IMR-90 (cell line): ENCODE data around the gene CWC27. TPM values are rescaled to one million over a fixed set of nuclear protein-coding genes. Genes with fewer than 3 reads are reported as not detected.
A peak's percentile ranks its signal among the peaks of the same experiment; 100 is the strongest.

ENCODE experiments used
- ATAC-seq: fragments of 200-7000 bp; cut with Tn5 transposase; 2 replicates; pipeline ENCODE4 v1.9.1; 2020; ENCODE audit warnings: low read depth, mild to moderate bottlenecking, moderate library complexity
- BruUV-seq: library from RNA; stranded (reverse); fragments of 400-500 nt; replicated peaks from 2 replicates; lab custom pipeline; 2021; lab: Mats Ljungman, UMichigan
- CTCF ChIA-PET: fragments of 300-600 bp; formaldehyde crosslinking; extraction: SDS; loops from one replicate; lab custom pipeline; 2021; ENCODE audit warnings: antibody characterized with exemption; lab: Yijun Ruan, JAX
- POLR2A ChIA-PET: fragments of 300-600 bp; sonication (Branson Sonifier 250); formaldehyde crosslinking; loops from one replicate; lab custom pipeline; 2022; ENCODE audit warnings: antibody characterized with exemption; ENCODE audit not compliant: unreplicated experiment; lab: Charles Lee
- DNase-seq: peaks from one replicate; pipeline ENCODE4 v3.0.0; 2013
- H2AFZ ChIP-seq: replicated peaks from 2 replicates; pipeline ENCODE3; 2013; ENCODE audit warnings: low read length, mild to moderate bottlenecking; ENCODE audit not compliant: poor library complexity
- H2AK5ac ChIP-seq: 2 replicates; pipeline ENCODE4 v1.6.1; 2013; ENCODE audit warnings: low read depth, low read length, inconsistent platforms
- H2AK9ac ChIP-seq: replicated peaks from 2 replicates; pipeline ENCODE3; 2013; ENCODE audit warnings: mild to moderate bottlenecking, low read depth, low read length, moderate library complexity; ENCODE audit not compliant: poor library complexity
- H2BK120ac ChIP-seq: 2 replicates; pipeline ENCODE4 v1.6.1; 2013; ENCODE audit warnings: low read depth, low read length, inconsistent platforms
- H2BK15ac ChIP-seq: 3 replicates; pipeline ENCODE4 v1.6.1; 2013; ENCODE audit warnings: low read depth, low read length, inconsistent platforms
- H2BK20ac ChIP-seq: 2 replicates; pipeline ENCODE4 v1.6.1; 2013; ENCODE audit warnings: low read depth, mild to moderate bottlenecking, inconsistent platforms, low read length, moderate library complexity
- H2BK5ac ChIP-seq: 2 replicates; pipeline ENCODE4 v1.6.1; 2013; ENCODE audit warnings: mild to moderate bottlenecking, low read depth, low read length, inconsistent platforms; ENCODE audit not compliant: poor library complexity, severe bottlenecking
- H3K14ac ChIP-seq: replicated peaks from 2 replicates; pipeline ENCODE4 v1.6.1; 2013; ENCODE audit warnings: low read depth, low read length, inconsistent platforms
- H3K18ac ChIP-seq: 2 replicates; pipeline ENCODE4 v1.6.1; 2013; ENCODE audit warnings: low read depth, low read length, control low read depth
- H3K23ac ChIP-seq: 2 replicates; pipeline ENCODE4 v1.6.1; 2013; ENCODE audit warnings: low read depth, low read length, inconsistent platforms
- H3K27ac ChIP-seq: 2 replicates; pipeline ENCODE4 v1.5.1; 2013; ENCODE audit warnings: mild to moderate bottlenecking, control low read depth, low read length; ENCODE audit not compliant: insufficient read depth
- H3K27me3 ChIP-seq: 2 replicates; pipeline ENCODE4 v1.6.1; 2013; ENCODE audit warnings: low read length; ENCODE audit not compliant: control insufficient read depth, insufficient read depth
- H3K36me3 ChIP-seq: 2 replicates; pipeline ENCODE4 v1.6.1; 2013; ENCODE audit warnings: low read length, mixed read lengths; ENCODE audit not compliant: control insufficient read depth, insufficient read depth
- H3K4ac ChIP-seq: 2 replicates; pipeline ENCODE4 v1.6.1; 2013; ENCODE audit warnings: low read depth, low read length, inconsistent platforms
- H3K4me1 ChIP-seq: 2 replicates; pipeline ENCODE4 v1.6.1; 2013; ENCODE audit warnings: low read length, mixed read lengths; ENCODE audit not compliant: control insufficient read depth, insufficient read depth
- H3K4me2 ChIP-seq: 2 replicates; pipeline ENCODE4 v1.6.1; 2013; ENCODE audit warnings: low read depth, mild to moderate bottlenecking, control low read depth, low read length, moderate library complexity
- H3K4me3 ChIP-seq: 2 replicates; pipeline ENCODE4 v1.5.1; 2013; ENCODE audit warnings: low read depth, mild to moderate bottlenecking, control low read depth, low read length, moderate library complexity; ENCODE audit not compliant: insufficient read depth
- H3K56ac ChIP-seq: 2 replicates; pipeline ENCODE4 v1.6.1; 2013; ENCODE audit warnings: low read length, inconsistent platforms; ENCODE audit not compliant: insufficient read depth; ENCODE audit errors: extremely low read depth
- H3K79me1 ChIP-seq, 2 experiments: 2 replicates each; pipeline ENCODE4 v1.6.1; 2013; ENCODE audit warnings: low read length in 2 of 2, inconsistent platforms in 1 of 2, low read depth in 1 of 2
- H3K9ac ChIP-seq: 2 replicates; pipeline ENCODE4 v1.6.1; 2013; ENCODE audit warnings: low read depth, low read length, control low read depth
- H3K9me1 ChIP-seq: 2 replicates; pipeline ENCODE4 v1.6.1; 2013; ENCODE audit warnings: low read length, inconsistent platforms; ENCODE audit not compliant: insufficient read depth
- H3K9me3 ChIP-seq: 2 replicates; pipeline ENCODE4 v1.6.1; 2013; ENCODE audit warnings: low read length; ENCODE audit not compliant: control insufficient read depth, insufficient read depth
- H4K20me1 ChIP-seq: 2 replicates; pipeline ENCODE4 v1.6.1; 2013; ENCODE audit warnings: low read length, inconsistent platforms; ENCODE audit not compliant: insufficient read depth
- H4K5ac ChIP-seq: 2 replicates; pipeline ENCODE4 v1.6.1; 2013; ENCODE audit warnings: mild to moderate bottlenecking, low read depth, low read length, control low read depth
- H4K8ac ChIP-seq, 2 experiments: 2 replicates each; pipeline ENCODE4 v1.6.1; 2013; ENCODE audit warnings: low read depth in 2 of 2, low read length in 2 of 2, control low read depth in 1 of 2, inconsistent platforms in 1 of 2
- H4K91ac ChIP-seq: 2 replicates; pipeline ENCODE4 v1.6.1; 2013; ENCODE audit warnings: low read depth, low read length, inconsistent platforms; ENCODE audit not compliant: insufficient read depth
- CEBPB ChIP-seq: IDR thresholded peaks from 2 replicates; pipeline ENCODE4 v1.6.1; 2012; ENCODE audit warnings: low read depth, low read length, improper control_type of control experiment
- MAZ ChIP-seq: IDR thresholded peaks from 2 replicates; pipeline ENCODE4 v1.6.1; 2012; ENCODE audit warnings: low read depth, mild to moderate bottlenecking, low read length, improper control_type of control experiment, moderate library complexity, borderline replicate concordance
- WGBS, 2 experiments: methylation state at CpG; one replicate each; pipeline versions ENCODE4 v1.1.5 to v1.1.7; 2013; ENCODE audit warnings: missing lambda C conversion rate in 2 of 2; ENCODE audit not compliant: insufficient read length in 1 of 2; ENCODE audit errors: extremely low coverage in 2 of 2; 5-methylcytosine and 5-hydroxymethylcytosine counted together
- dilution Hi-C: fragments of 300-500 bp; cut with HindIII; formaldehyde crosslinking; loops from one replicate; pipeline ENCODE4 v1.14.3; 2018; ENCODE audit warnings: low sequenced_read_pairs; ENCODE audit not compliant: unreplicated experiment
- in situ Hi-C: fragments of 300-500 bp; cut with MboI; formaldehyde crosslinking; loops from 3 replicates; pipeline ENCODE4 v1.14.3; 2019; ENCODE audit warnings: low sequenced_read_pairs, inconsistent platforms, mixed read lengths
- intact Hi-C: fragments of 100-400 bp; cut with micrococcal nuclease; formaldehyde crosslinking; loops from 2 replicates; pipeline ENCODE4 v1.10.0; 2022
- polyA plus RNA-seq, 3 experiments: library from polyadenylated mRNA; depleted of rRNA; stranded (reverse); fragments of >200 nt; gene quantifications; 2 replicates each; pipeline ENCODE4 v1.2.3, GENCODE V29; 2012; ENCODE audit warnings: low replicate concordance in 1 of 3
- total RNA-seq: library from RNA; depleted of rRNA; stranded (reverse); fragments of >200 nt; gene quantifications from 2 replicates; pipeline ENCODE4 v1.2.3, GENCODE V29; 2012

CWC27 gene
- total and polyA plus RNA-seq, 2 of the 4 experiments (the other 2 are of a cell fraction) = 13.3 to 17.1 TPM

- H2BK5ac ChIP-seq = no peak overlapping the region
- no peak overlapping the region for H3K56ac ChIP-seq
- H3K4me2 ChIP-seq = no peak overlapping the region
- ATAC-seq (no peak), DNase-seq (peak; percentile 28)
- no peaks in the 10 kb centered on the region for H3K79me1 ChIP-seq
- H4K20me1 ChIP-seq = no peaks in the 10 kb centered on the region
- dilution Hi-C loops (no loop called here), in situ Hi-C loops (no loop called here), intact Hi-C loops (no loop called here)
- H3K36me3 ChIP-seq = no peaks in the 10 kb centered on the region
- H2BK120ac ChIP-seq = no peak overlapping the region
- no peaks in the 10 kb centered on the region for H3K9me3 ChIP-seq
- H2AK5ac ChIP-seq = no peak overlapping the region
- no TSS peak for BruUV-seq
- H3K27me3 ChIP-seq = no peaks in the 10 kb centered on the region
- no peak overlapping the region for H3K18ac ChIP-seq
- no peak overlapping the region for H3K4me3 ChIP-seq
- no peak overlapping the region for H2BK15ac ChIP-seq
- H3K23ac ChIP-seq = no peak overlapping the region
- H3K4ac ChIP-seq = no peak overlapping the region
- no peak overlapping the region for H3K14ac ChIP-seq
- no peak overlapping the region for H2AFZ ChIP-seq
- ChIA-PET CTCF (no interaction called here), POLR2A (no interaction called here)
- H2AK9ac ChIP-seq = no peak overlapping the region
- H4K91ac ChIP-seq = no peak overlapping the region
- H3K9me1 ChIP-seq = no peaks in the 10 kb centered on the region
- no peak overlapping the region for H3K9ac ChIP-seq
- WGBS, 2 experiments = no CpG with 5 or more reads among the region's 1 CpG
- H3K27ac ChIP-seq = no peak overlapping the region
- no peak overlapping the region for H4K5ac ChIP-seq
- no peak overlapping the region for H2BK20ac ChIP-seq
- no peak for TF ChIP-seq MAZ
- TF ChIP-seq CEBPB = no peak
- H3K4me1 ChIP-seq = no peaks in the 10 kb centered on the region; the same call in 1 of the 2 replicates
- no peak overlapping the region for H4K8ac ChIP-seq
Observed at GRCh38 chr5:64883912-64884311, 115.2 kb downstream of the CWC27 start.
